Kidney epithelial cell (primary cell): Measurements from ENCODE around the gene LCORL. TPM values are rescaled to one million over a fixed set of nuclear protein-coding genes. Genes with fewer than 3 reads are reported as not detected.

Experiments
- DNase-seq: peaks from one replicate; pipeline ENCODE4 v3.0.0-alpha.2; 2010; ENCODE audit warnings: low read depth
- H3K27me3 ChIP-seq: 2 replicates; pipeline ENCODE4 v1.6.0; 2011; ENCODE audit warnings: low read length; ENCODE audit not compliant: control insufficient read depth, insufficient read depth
- H3K36me3 ChIP-seq: 2 replicates; pipeline ENCODE4 v1.5.1; 2011; ENCODE audit warnings: low read length; ENCODE audit not compliant: control insufficient read depth, insufficient read depth
- H3K4me3 ChIP-seq: 2 replicates; pipeline ENCODE4 v1.5.1; 2011; ENCODE audit warnings: low read depth, mild to moderate bottlenecking, control low read depth, low read length
- CTCF ChIP-seq: IDR thresholded peaks from 2 replicates; pipeline ENCODE4 v1.5.1; 2011; ENCODE audit warnings: mild to moderate bottlenecking, moderate library complexity, low read length, control low read depth, inconsistent platforms; ENCODE audit not compliant: insufficient read depth, poor library complexity, severe bottlenecking
- total RNA-seq: library from RNA; depleted of rRNA; stranded (reverse); fragments of >200 nt; gene quantifications from 2 replicates; pipeline ENCODE4 v1.2.3, GENCODE V29; 2015

Gene LCORL
- total RNA-seq, 1 donor from 2014 or later, result 35.2 TPM

- Histone ChIP-seq H3K36me3 (no peaks in the 10 kb centered on the region), H3K4me3 (no peak overlapping the region), H3K27me3 (no peaks in the 10 kb centered on the region)
- DNase-seq, result no peak
- TF ChIP-seq CTCF, result no peak
These were observed 215.9 kb downstream of the LCORL start for GRCh38 chr4:17805580-17806155.

GRCh38 chr4:17797808-17798207 lies 223.7 kb downstream of the LCORL start:
- no peak for TF ChIP-seq CTCF
- no peak for DNase-seq
- Histone ChIP-seq H3K27me3 (no peaks in the 10 kb centered on the region), H3K36me3 (no peaks in the 10 kb centered on the region), H3K4me3 (no peak overlapping the region)

GRCh38 chr4:17794730-17795129 lies 226.8 kb downstream of the LCORL start:
- Histone ChIP-seq H3K27me3 (no peaks in the 10 kb centered on the region), H3K36me3 (no peaks in the 10 kb centered on the region), H3K4me3 (no peak overlapping the region)
- no peak for DNase-seq
- no peak for TF ChIP-seq CTCF

Other genes with a start within 250 kb of the LCORL start
- gene FAM184B, start 240.1 kb downstream of the LCORL start, total RNA-seq, result under 0.01 TPM in 2 replicates
- gene DCAF16, start 211.0 kb downstream of the LCORL start, total RNA-seq, result 18.7 and 26.8 TPM in 2 replicates
- 2.7 and 6.2 TPM in 2 replicates for gene NCAPG, start 210.8 kb downstream of the LCORL start, total RNA-seq